ENCODE measurements around the gene KIF22.
A peak's percentile ranks its signal among the peaks of the same experiment; 100 is the strongest.
"Not testable (repeated sequence)": the region's sequence is repeated elsewhere in the genome, so short reads cannot be mapped to it uniquely, and the experiment has no call there.

The KIF22 gene

GRCh38 chr16:29790183-29790948 is at the start of gene KIF22:
TSS of gene KIF22 (plus strand) at chr16:29790751. CDS start at chr16:29790760, 9 bp downstream.
- peak; percentile 98 for DNase-seq (ENCODE audit: low spot score)

GRCh38 chr16:29742683-29743275 is 47.8 kb upstream of the KIF22 start:
- no peak for DNase-seq (ENCODE audit: low spot score)

GRCh38 chr16:29743475-29743826 is 47.1 kb upstream of the KIF22 start:
- no peak for DNase-seq (ENCODE audit: low spot score)

GRCh38 chr16:29743827-29744531 is 46.6 kb upstream of the KIF22 start:
- no peak for DNase-seq (ENCODE audit: low spot score)

GRCh38 chr16:29744541-29745101 is 45.9 kb upstream of the KIF22 start:
- DNase-seq (ENCODE audit: low spot score): no peak

- no peak for DNase-seq (ENCODE audit: low spot score)
Observed at GRCh38 chr16:29745121-29745852, 45.3 kb upstream of the KIF22 start.

GRCh38 chr16:29745853-29746345 is 44.7 kb upstream of the KIF22 start, which contains the start of gene C16orf54:
TSS of gene C16orf54 (minus strand) at chr16:29745990. CDS start at chr16:29744951, 1,039 bp downstream.
- no peak for DNase-seq (ENCODE audit: low spot score)

- DNase-seq (ENCODE audit: low spot score): not testable (repeated sequence)
Observed at GRCh38 chr16:29746518-29746917, 44.0 kb upstream of the KIF22 start.

- DNase-seq (ENCODE audit: low spot score): no peak
Observed at GRCh38 chr16:29747947-29748759, 42.4 kb upstream of the KIF22 start.

GRCh38 chr16:29748760-29749149 is 41.8 kb upstream of the KIF22 start:
- not testable (repeated sequence) for DNase-seq (ENCODE audit: low spot score)

GRCh38 chr16:29753516-29753915 is 37.0 kb upstream of the KIF22 start:
- no peak for DNase-seq (ENCODE audit: low spot score)

GRCh38 chr16:29756654-29757053 is 33.9 kb upstream of the KIF22 start:
- no peak for DNase-seq (ENCODE audit: low spot score)

- not testable (repeated sequence) for DNase-seq (ENCODE audit: low spot score)
Observed at GRCh38 chr16:29757086-29757485, 33.5 kb upstream of the KIF22 start.

- no peak for DNase-seq (ENCODE audit: low spot score)
Observed at GRCh38 chr16:29757950-29758466, 32.5 kb upstream of the KIF22 start.

- DNase-seq (ENCODE audit: low spot score): no peak
Observed at GRCh38 chr16:29760567-29761279, 29.8 kb upstream of the KIF22 start.

GRCh38 chr16:29761280-29761651 is 29.3 kb upstream of the KIF22 start:
- DNase-seq (ENCODE audit: low spot score): not testable (repeated sequence)

GRCh38 chr16:29761882-29762281 is 28.7 kb upstream of the KIF22 start:
- no peak for DNase-seq (ENCODE audit: low spot score)

- no peak for DNase-seq (ENCODE audit: low spot score)
Observed at GRCh38 chr16:29763326-29763725, 27.2 kb upstream of the KIF22 start.

- no peak for DNase-seq (ENCODE audit: low spot score)
Observed at GRCh38 chr16:29765167-29766032, 25.2 kb upstream of the KIF22 start.

Measured in RKO (cell line).